Keratinocyte (primary cell): ENCODE results near the gene MRM3. TPM values are rescaled to one million over a fixed set of nuclear protein-coding genes. Genes with fewer than 3 reads are reported as not detected.

Experiments
- DNase-seq: peaks from one replicate; pipeline ENCODE4 v3.0.0-alpha.2; 2011; ENCODE audit warnings: low read depth, missing footprints, low spot score
- FAIRE-seq: peaks from 2 replicates; lab custom pipeline; 2011; peaks lifted over from hg19 to GRCh38; lab: Jason Lieb, UNC
- H2AFZ ChIP-seq: 2 replicates; pipeline ENCODE4 v1.6.0; 2012; ENCODE audit warnings: low read length, control low read depth, inconsistent platforms; ENCODE audit not compliant: control insufficient read depth
- H3K27ac ChIP-seq: 2 replicates; pipeline ENCODE4 v1.5.1; 2011; ENCODE audit warnings: low read length; ENCODE audit not compliant: control insufficient read depth, insufficient read depth
- H3K27me3 ChIP-seq: 3 replicates; pipeline ENCODE4 v1.6.0; 2011; ENCODE audit warnings: low read length; ENCODE audit not compliant: control insufficient read depth, insufficient read depth; ENCODE audit errors: extremely low read depth
- H3K36me3 ChIP-seq, 2 experiments: 2 replicates in 1 of 2; 3 replicates in 1 of 2; pipeline ENCODE4 v1.5.1; 2011; ENCODE audit warnings: low read length in 2 of 2, mild to moderate bottlenecking in 1 of 2; ENCODE audit not compliant: control insufficient read depth in 2 of 2, insufficient read depth in 2 of 2; ENCODE audit errors: extremely low read depth in 1 of 2
- H3K4me1 ChIP-seq: 3 replicates; pipeline ENCODE4 v1.5.1; 2011; ENCODE audit warnings: low read length; ENCODE audit not compliant: control insufficient read depth, insufficient read depth; ENCODE audit errors: extremely low read depth
- H3K4me2 ChIP-seq: 3 replicates; pipeline ENCODE4 v1.6.0; 2011; ENCODE audit warnings: low read depth, low read length; ENCODE audit not compliant: control insufficient read depth, insufficient read depth; ENCODE audit errors: extremely low read depth
- H3K4me3 ChIP-seq, 3 experiments: fragments of 200-600 bp in 1 of 3; sonication (generic) in 1 of 3; 2 replicates in 2 of 3; 3 replicates in 1 of 3; pipeline ENCODE4 v1.5.1; 2011 to 2016; ENCODE audit warnings: low read length in 3 of 3, mild to moderate bottlenecking in 3 of 3, control low read depth in 2 of 3, inconsistent platforms in 1 of 3, low read depth in 1 of 3, mixed read lengths in 1 of 3, mixed run types in 1 of 3, moderate library complexity in 1 of 3; ENCODE audit not compliant: control insufficient read depth in 2 of 3, insufficient read depth in 2 of 3; ENCODE audit errors: extremely low read depth in 1 of 3
- H3K79me2 ChIP-seq: 2 replicates; pipeline ENCODE4 v1.6.0; 2012; ENCODE audit warnings: low read length; ENCODE audit not compliant: control insufficient read depth, insufficient read depth
- H3K9ac ChIP-seq: 3 replicates; pipeline ENCODE4 v1.6.0; 2011; ENCODE audit warnings: low read length; ENCODE audit not compliant: control insufficient read depth, insufficient read depth; ENCODE audit errors: extremely low read depth
- H3K9me1 ChIP-seq: 3 replicates; pipeline ENCODE4 v1.6.0; 2011; ENCODE audit warnings: low read length; ENCODE audit not compliant: control insufficient read depth, insufficient read depth; ENCODE audit errors: extremely low read depth
- H3K9me3 ChIP-seq: 2 replicates; pipeline ENCODE4 v1.5.1; 2012; ENCODE audit warnings: low read depth, low read length; ENCODE audit not compliant: control insufficient read depth
- H4K20me1 ChIP-seq: 3 replicates; pipeline ENCODE4 v1.6.0; 2011; ENCODE audit warnings: low read length; ENCODE audit not compliant: control insufficient read depth, insufficient read depth; ENCODE audit errors: extremely low read depth
- CTCF ChIP-seq, 3 experiments: IDR thresholded peaks in 1 of 3; conservative IDR thresholded peaks in 1 of 3; optimal IDR thresholded peaks in 1 of 3; 2 replicates in 2 of 3; 3 replicates in 1 of 3; pipeline versions ENCODE3 to v1.5.1; 2011; ENCODE audit warnings: low read length in 3 of 3, mild to moderate bottlenecking in 3 of 3, moderate library complexity in 2 of 3, control low read depth in 1 of 3, inconsistent platforms in 1 of 3; ENCODE audit not compliant: insufficient read depth in 2 of 3; ENCODE audit errors: extremely low read depth in 1 of 3
- EZH2 ChIP-seq: IDR thresholded peaks from one replicate; pipeline ENCODE4 v1.6.1; 2012; ENCODE audit warnings: inconsistent platforms, mild to moderate bottlenecking, low read length, moderate library complexity
- dilution Hi-C: fragments of 300-500 bp; cut with MboI; formaldehyde crosslinking; loops from one replicate; pipeline ENCODE4 v1.7.0; 2020; ENCODE audit warnings: low sequenced_read_pairs; ENCODE audit not compliant: extremely low pct_ligation_motif_present
- polyA plus RNA-seq, 5 experiments: library from polyadenylated mRNA; depleted of rRNA in 3 of 5; stranded (reverse) in 3 of 5; stranded (forward) in 1 of 5; unstranded in 1 of 5; fragments of >200 nt; gene quantifications; 1 replicate in 1 of 5; 2 replicates in 3 of 5; 3 replicates in 1 of 5; pipeline versions ENCODE4 v1.2.1 to v1.2.3, GENCODE V29; 2011 to 2012; ENCODE audit warnings: missing spikeins in 2 of 5, low read depth in 1 of 5, low replicate concordance in 1 of 5

Gene MRM3
- polyA plus RNA-seq, 1 donor (not counting 4 experiments of a cell fraction or from before 2014, with no cell fraction given), result 15.5 TPM

GRCh38 chr17:751269-752001, 30.7 kb upstream of the MRM3 start:
- peak overlapping the region; percentile 62 for H2AFZ ChIP-seq
- H3K9me3 ChIP-seq, result no peaks in the 10 kb centered on the region
- DNase-seq (no peak), FAIRE-seq (no peak)
- peaks cover 53% of the 10 kb centered on the region for H3K79me2 ChIP-seq
- peaks cover 24% of the 10 kb centered on the region for H3K4me1 ChIP-seq
- H3K4me3 ChIP-seq, result peak overlapping the region; percentile 54 to 92 (median 87)
- H3K27ac ChIP-seq, result peak overlapping the region; percentile 85
- H3K27me3 ChIP-seq, result no peaks in the 10 kb centered on the region
- dilution Hi-C loops, result no loop called here
- no peaks in the 10 kb centered on the region for H4K20me1 ChIP-seq
- peaks cover 9 to 14% of the 10 kb centered on the region in 2 experiments for H3K36me3 ChIP-seq
- peak overlapping the region; percentile 87 for H3K4me2 ChIP-seq
- TF ChIP-seq EZH2, result no peak
- TF ChIP-seq CTCF (optimal IDR thresholded peaks at IDR 0.05 in 1 of 3, IDR thresholded peaks at IDR 0.05 in 1 of 3, conservative IDR thresholded peaks at IDR 0.05 in 1 of 3; ENCODE audit: extremely low read depth in 1 of 3, insufficient read depth in 2 of 3, low read length in 3 of 3), result no peak
- peak overlapping the region; percentile 90 for H3K9ac ChIP-seq
- no peaks in the 10 kb centered on the region for H3K9me1 ChIP-seq

DNA sequence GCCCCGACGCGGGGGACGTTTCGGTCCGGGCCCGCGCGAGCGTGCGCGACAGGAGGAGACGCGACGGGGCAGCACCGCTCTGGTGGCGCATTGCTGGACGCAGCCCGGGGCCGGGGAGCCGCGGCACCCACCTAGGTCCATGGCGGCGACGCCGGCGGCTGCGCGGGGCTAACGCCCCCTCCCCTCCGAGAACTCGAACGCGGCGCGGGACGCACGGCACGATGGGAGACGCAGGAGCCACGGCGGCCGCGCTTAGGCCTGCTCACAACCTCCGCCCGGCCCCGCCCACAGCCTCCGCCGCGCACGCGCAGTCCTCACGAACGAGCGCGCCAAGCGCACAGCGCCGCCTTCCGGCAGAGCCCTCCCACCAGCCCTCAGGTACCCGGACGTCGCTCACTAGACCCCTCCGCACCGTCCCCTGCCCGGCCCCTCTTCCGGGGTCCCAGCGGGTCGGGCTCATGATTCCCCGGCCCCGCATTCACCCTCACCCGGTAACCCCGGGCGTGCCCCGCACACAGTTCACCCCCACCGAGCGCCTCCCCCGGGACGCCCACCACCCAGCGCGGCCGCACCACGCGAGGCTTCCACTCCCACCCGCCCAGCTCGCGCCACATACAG, 30.0 kb upstream of the MRM3 start, which contains the start of gene GEMIN4:
GEMIN4 (minus strand) TSS at position 263 of the 618 bp plus-strand sequence; CDS start at position 141, 122 bp downstream.
- peak within 1 kb of the TSS; percentile 87 for H3K4me2 ChIP-seq
- peak within 1 kb of the TSS; percentile 54 to 92 (median 87) for H3K4me3 ChIP-seq
- H3K9me1 ChIP-seq, result no peaks in the 10 kb centered on the region
- FAIRE-seq (no peak), DNase-seq (peak; percentile 32)
- H3K9me3 ChIP-seq, result no peaks in the 10 kb centered on the region
- no peaks in the 10 kb centered on the region for H3K27me3 ChIP-seq
- H3K9ac ChIP-seq, result peak within 1 kb of the TSS; percentile 90
- TF ChIP-seq CTCF (optimal IDR thresholded peaks at IDR 0.05 in 1 of 3, IDR thresholded peaks at IDR 0.05 in 1 of 3, conservative IDR thresholded peaks at IDR 0.05 in 1 of 3; ENCODE audit: extremely low read depth in 1 of 3, insufficient read depth in 2 of 3, low read length in 3 of 3), result peak; percentile 71 to 99 (median 97)
- TF ChIP-seq EZH2, result no peak
- H3K4me1 ChIP-seq, result peaks cover 30% of the 10 kb centered on the region
- peak within 1 kb of the TSS; percentile 67 for H2AFZ ChIP-seq
- dilution Hi-C loops, result no loop called here
- H3K36me3 ChIP-seq, result peaks cover 5 to 14% of the 10 kb centered on the region in 2 experiments
- no peaks in the 10 kb centered on the region for H4K20me1 ChIP-seq
- peak within 1 kb of the TSS; percentile 85 for H3K27ac ChIP-seq
- H3K79me2 ChIP-seq, result peaks cover 46% of the 10 kb centered on the region
